ENCODE data around the gene NHS. TPM values are rescaled to one million over a fixed set of nuclear protein-coding genes. Genes with fewer than 3 reads are reported as not detected.
"Not testable (repeated sequence)": the region's sequence is repeated elsewhere in the genome, so short reads cannot be mapped to it uniquely, and the experiment has no call there.

NHS gene
- total RNA-seq, 4 donors from 2014 or later: 0.88 to 9.1 (median 2.5) TPM

DNA sequence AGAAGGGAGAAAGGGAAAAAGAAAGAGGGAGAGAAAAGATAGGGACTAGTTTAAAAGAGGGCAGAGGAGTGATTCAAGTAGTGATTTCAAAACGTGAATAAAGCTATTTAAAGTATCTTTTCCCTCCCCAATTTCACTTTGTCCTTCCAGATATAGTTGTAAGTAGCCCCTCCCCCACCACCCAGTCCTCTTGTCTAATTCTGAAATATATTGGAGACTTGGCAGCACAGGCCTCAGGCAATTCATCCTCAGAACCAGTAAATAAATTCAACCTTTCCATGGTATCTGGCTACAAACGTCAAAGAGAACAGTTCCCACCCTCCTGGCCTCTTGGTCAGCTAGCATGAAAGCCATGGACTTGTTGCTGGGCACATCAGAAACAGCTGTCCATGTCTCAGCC lies 192.8 kb downstream of the NHS start:
- TF ChIP-seq, protein P1, sequence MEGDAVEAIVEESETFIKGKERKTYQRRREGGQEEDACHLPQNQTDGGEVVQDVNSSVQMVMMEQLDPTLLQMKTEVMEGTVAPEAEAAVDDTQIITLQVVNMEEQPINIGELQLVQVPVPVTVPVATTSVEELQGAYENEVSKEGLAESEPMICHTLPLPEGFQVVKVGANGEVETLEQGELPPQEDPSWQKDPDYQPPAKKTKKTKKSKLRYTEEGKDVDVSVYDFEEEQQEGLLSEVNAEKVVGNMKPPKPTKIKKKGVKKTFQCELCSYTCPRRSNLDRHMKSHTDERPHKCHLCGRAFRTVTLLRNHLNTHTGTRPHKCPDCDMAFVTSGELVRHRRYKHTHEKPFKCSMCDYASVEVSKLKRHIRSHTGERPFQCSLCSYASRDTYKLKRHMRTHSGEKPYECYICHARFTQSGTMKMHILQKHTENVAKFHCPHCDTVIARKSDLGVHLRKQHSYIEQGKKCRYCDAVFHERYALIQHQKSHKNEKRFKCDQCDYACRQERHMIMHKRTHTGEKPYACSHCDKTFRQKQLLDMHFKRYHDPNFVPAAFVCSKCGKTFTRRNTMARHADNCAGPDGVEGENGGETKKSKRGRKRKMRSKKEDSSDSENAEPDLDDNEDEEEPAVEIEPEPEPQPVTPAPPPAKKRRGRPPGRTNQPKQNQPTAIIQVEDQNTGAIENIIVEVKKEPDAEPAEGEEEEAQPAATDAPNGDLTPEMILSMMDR (IDR thresholded peaks at IDR 0.05): no peak
- TF ChIP-seq POLR2A (IDR thresholded peaks at IDR 0.05): no peak
- no peak for DNase-seq
- Histone ChIP-seq H3K4me3 (no peak overlapping the region), H3K36me3 (no peaks in the 10 kb centered on the region), H3K4me1 (no peaks in the 10 kb centered on the region), H3K9me3 (no peaks in the 10 kb centered on the region), H3K27me3 (no peaks in the 10 kb centered on the region), H3K27ac (no peak overlapping the region)

DNA sequence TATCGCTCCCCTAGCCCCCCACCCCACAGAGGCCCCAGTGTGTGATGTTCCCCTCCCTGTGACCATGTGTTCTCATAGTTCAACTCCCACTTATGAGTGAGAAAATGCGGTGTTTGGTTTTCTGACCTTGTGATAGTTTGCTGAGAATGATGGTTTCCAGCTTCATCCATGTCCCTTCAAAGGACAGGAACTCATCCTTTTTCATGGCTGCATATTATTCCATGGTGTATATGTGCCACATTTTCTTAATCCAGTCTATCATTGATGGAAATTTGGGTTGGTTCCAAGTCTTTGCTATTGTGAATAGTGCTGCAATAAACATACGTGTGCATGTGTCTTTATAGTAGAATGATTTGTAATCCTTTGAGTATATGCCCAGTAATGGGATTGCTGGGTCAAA lies 193.8 kb downstream of the NHS start:
- H3K9me3 ChIP-seq, H3K27ac ChIP-seq, H3K4me1 ChIP-seq, H3K36me3 ChIP-seq, DNase-seq, H3K27me3 ChIP-seq, H3K4me3 ChIP-seq: not testable (repeated sequence)

DNA sequence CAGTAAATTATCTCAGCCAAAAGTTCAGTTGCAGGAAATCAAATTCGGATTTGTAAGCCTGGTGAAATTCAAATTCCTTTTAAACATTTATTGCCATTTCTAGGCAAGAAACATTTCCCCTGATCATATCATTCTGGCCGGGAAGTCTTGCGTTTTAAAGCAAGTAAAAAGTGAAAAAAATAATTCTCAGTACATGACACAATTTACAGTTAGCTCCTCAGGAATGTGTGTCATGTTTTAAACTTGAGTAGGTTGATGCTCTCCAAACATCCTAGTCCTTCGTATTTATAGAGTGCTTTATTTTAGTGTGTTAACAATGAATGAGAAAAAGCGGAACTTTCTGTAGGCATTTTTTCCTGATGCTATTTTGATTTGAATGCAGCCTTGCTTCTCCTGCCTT lies 204.0 kb downstream of the NHS start:
- Histone ChIP-seq H3K4me3 (no peak overlapping the region), H3K9me3 (no peaks in the 10 kb centered on the region), H3K4me1 (no peaks in the 10 kb centered on the region), H3K36me3 (no peaks in the 10 kb centered on the region), H3K27ac (no peak overlapping the region), H3K27me3 (no peaks in the 10 kb centered on the region)
- DNase-seq: no peak
- TF ChIP-seq POLR2A (IDR thresholded peaks at IDR 0.05): no peak
- TF ChIP-seq, protein P1 (IDR thresholded peaks at IDR 0.05): no peak

DNA sequence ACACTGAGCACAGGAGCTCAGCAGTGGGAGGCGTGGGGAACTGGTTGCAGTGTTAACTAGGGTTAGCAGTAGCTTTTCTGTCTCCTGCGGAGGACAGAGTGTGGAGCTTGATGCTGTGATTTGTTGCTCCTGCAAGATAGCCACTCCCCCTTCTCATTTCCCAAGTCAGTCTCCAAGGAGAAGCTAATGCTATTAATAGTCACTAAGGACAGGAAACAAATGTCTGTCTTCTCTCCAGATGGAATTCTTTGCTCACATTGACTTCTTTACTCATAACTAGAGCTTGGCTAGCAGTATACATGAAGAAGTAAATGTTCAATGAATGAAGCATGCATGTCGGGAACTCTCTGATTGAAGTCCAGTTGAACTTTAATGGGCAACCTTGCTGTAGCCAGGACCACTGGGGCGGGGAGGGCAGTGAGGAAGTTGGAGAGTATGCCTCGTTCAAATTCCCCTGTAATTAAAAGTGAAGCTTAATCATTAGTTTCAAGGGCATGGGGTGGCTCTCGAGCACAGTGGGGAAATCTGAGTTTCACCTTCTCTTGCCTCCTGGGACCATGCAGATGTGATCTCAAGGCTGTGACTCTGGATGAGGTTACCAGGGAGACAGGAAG lies 205.6 kb downstream of the NHS start:
- TF ChIP-seq, protein P1 (IDR thresholded peaks at IDR 0.05): no peak
- TF ChIP-seq POLR2A (IDR thresholded peaks at IDR 0.05): no peak
- no peaks in the 10 kb centered on the region for H3K36me3 ChIP-seq
- no peaks in the 10 kb centered on the region for H3K9me3 ChIP-seq
- H3K27ac ChIP-seq: peak overlapping the region in 1 of 4 donors; percentile 22
- no peaks in the 10 kb centered on the region for H3K27me3 ChIP-seq
- H3K4me3 ChIP-seq: no peak overlapping the region
- DNase-seq: no peak
- no peaks in the 10 kb centered on the region for H3K4me1 ChIP-seq

DNA sequence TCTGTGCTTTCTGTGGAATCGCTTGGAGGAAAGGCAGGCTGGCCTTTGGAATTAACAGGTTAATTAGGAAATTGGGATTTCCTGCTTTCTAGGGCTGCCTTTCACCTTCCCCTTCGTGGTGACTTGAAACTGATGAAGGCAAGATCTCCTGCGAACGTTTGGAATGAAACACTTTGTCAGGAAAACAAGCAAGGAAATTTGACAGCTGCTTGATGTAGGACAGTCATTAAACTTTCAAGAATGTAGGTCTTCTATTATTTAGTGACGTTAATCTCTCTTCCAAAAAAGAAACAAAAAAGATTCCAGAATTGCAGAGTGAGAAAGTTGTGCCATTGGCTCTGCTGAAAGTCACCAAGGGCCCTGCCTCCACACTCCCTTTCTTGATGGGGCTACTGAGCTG lies 206.6 kb downstream of the NHS start:
- TF ChIP-seq POLR2A (IDR thresholded peaks at IDR 0.05): no peak
- TF ChIP-seq, protein P1 (IDR thresholded peaks at IDR 0.05): no peak

DNA sequence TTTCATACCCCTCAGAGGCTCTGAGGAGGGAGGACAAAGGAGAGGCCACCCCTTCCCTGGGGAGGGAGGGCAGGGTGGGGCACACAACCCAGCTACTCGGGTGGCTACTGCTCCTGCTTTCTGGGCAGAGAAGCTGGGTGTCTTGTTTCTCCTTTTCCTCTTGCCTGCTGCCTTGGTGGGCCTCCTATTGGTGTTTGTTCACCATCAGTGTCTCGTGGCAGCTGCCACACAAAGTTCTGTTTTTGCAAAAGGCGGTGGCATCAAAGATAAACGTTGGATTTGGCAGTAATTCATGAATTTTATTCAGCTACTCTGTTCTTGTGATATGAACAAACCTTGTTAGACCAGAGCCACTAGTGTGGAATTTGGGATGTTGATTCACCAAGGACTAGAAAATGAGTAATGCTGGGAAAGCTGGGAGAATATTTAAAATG lies 209.3 kb downstream of the NHS start:
- no peaks in the 10 kb centered on the region for H3K9me3 ChIP-seq
- H3K27me3 ChIP-seq: no peaks in the 10 kb centered on the region
- no peak for DNase-seq
- H3K27ac ChIP-seq: no peak overlapping the region
- no peak overlapping the region for H3K4me3 ChIP-seq
- TF ChIP-seq, protein P1 (IDR thresholded peaks at IDR 0.05): no peak
- TF ChIP-seq POLR2A (IDR thresholded peaks at IDR 0.05): no peak
- H3K4me1 ChIP-seq: no peaks in the 10 kb centered on the region
- no peaks in the 10 kb centered on the region for H3K36me3 ChIP-seq

More for the DNA sequence above, 206.6 kb downstream of the NHS start:
- Histone ChIP-seq H3K4me1 (no peaks in the 10 kb centered on the region), H3K27me3 (no peaks in the 10 kb centered on the region), H3K4me3 (no peak overlapping the region), H3K27ac (no peak overlapping the region), H3K9me3 (no peaks in the 10 kb centered on the region), H3K36me3 (no peaks in the 10 kb centered on the region)
- no peak for DNase-seq
